ENCODE data around the gene BIRC6.

The BIRC6 gene

GRCh38 chr2:32375228-32375892 is 18.5 kb downstream of the BIRC6 start:
- DNase-seq, result no peak

GRCh38 chr2:32376756-32377155 is 19.9 kb downstream of the BIRC6 start:
- DNase-seq, result no peak

GRCh38 chr2:32377928-32378327 is 21.1 kb downstream of the BIRC6 start:
- DNase-seq, result no peak

DNA sequence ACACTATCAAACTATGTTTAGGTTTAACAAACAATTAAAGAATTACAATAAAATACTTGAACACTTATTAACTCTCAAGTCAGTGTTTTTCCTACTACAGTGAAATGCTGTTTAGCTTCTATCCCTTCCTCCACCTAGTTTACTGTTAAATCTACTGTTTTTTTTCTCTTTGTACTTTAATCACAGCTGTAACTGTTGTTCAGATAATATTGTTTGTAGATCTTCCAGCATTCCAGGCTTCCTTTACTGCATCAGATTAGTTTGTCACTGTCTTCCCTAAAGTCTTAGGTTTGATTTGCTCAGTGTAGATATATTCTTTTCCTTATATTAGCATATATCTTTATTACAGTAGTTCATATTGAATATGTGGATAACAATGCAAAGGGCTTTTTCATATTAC is 22.5 kb downstream of the BIRC6 start:
- DNase-seq, result no peak

GRCh38 chr2:32383858-32384257 is 27.0 kb downstream of the BIRC6 start:
- DNase-seq, result no peak

DNA sequence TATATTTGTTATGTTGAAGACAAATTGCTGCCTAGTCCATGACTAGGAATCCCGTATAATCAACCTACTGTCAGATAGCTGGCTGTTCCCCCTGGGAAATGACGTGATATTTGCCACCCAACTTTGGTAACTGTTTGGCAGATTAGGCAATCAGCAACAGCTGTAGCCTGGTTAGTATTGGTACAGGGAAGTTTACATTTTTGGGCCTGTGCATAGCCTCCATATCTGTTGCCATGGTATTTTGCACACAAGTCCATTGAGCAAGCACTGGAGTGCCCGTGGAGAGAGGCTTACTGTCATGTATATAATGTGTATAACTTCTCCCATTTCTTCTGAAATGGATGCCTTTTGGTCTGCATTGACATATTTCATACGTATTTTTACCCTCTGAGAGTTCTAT is 27.7 kb downstream of the BIRC6 start:
- DNase-seq, result no peak

- DNase-seq, result no peak
Observed at GRCh38 chr2:32386739-32387138, 29.9 kb downstream of the BIRC6 start.

DNA sequence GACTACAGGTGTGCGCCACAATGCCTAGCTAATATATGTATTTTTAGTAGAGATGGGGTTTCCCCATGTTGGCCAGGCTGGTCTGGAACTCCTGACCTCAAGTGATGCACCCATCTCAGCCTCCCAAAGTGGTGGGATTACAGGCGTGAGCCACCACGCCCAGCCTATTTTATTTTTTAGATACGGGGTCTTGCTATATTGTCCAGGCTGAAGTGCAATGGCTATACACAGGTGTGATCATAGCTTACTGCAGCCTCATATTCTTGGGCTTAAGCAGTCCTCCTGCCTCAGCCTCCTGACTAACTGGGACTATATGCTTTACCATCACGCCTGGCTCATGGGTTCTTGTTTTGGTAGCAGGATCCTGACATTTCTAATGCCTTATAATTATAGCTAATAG is 42.4 kb downstream of the BIRC6 start:
- no peak for DNase-seq

DNA sequence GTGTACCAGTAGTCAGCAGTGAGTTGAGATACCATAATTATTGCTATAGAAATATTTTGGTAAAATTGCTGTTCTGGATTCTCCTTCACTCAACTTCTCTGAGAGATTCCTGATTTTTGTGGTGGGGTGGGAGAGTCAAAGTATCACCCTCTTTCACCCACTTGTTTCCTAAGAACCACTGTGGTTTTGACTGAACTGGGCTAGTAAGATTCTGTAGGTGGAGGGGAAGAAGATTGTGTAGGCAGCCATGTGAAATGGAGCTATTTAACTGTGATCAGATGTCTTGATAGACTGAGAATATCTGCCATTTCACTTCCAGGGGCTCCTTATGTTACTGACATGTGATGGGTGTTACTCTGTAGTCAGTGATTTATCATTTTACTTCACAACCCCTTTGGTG is 45.3 kb downstream of the BIRC6 start:
- DNase-seq, result no peak

- no peak for DNase-seq
Observed at GRCh38 chr2:32403782-32404181, 47.0 kb downstream of the BIRC6 start.

DNA sequence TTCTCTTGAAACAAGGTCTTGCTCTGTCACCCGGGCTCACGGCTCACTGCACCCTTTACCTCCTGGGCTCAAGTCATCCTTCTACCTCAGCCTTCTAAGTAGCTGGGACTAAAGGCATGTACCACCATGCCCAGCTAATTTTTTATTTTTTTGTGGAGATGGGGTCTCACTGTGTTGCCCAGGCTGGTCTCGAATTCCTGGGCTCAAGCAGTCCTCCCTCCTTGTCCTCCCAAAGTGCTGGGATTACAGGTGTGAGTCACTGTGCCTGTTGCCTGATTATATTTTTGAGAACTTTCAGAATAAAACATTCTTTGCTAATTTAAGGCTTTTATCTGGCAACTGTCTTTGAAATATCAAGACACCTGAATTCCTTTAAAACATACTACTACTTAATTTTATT is 47.9 kb downstream of the BIRC6 start:
- DNase-seq, result no peak

GRCh38 chr2:32416519-32416918 is 59.7 kb downstream of the BIRC6 start:
- no peak for DNase-seq

DNA sequence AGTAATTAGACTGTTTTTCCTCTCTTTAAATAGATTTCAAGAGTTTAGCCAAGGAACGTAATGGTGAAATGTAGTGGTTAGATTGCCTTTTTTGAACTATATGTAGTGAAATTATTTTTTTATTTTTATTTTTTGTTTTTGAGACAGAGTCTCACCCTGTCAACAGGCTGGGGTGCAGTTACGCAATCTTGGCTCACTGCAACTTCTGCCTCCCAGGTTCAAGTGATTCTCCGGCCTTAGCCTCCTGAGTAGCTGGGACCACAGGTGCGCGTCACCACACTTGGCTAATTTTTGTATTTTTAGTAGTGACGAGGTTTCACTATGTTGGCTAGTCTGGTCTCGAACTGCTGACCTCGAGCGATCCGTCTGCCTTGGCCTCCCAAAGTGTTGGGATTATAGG is 60.8 kb downstream of the BIRC6 start:
- no peak for DNase-seq

- no peak for DNase-seq
Observed at GRCh38 chr2:32418778-32419177, 62.0 kb downstream of the BIRC6 start.

- no peak for DNase-seq
Observed at GRCh38 chr2:32422133-32422532, 65.3 kb downstream of the BIRC6 start.

- no peak for DNase-seq
Observed at GRCh38 chr2:32423536-32423935, 66.7 kb downstream of the BIRC6 start.

DNA sequence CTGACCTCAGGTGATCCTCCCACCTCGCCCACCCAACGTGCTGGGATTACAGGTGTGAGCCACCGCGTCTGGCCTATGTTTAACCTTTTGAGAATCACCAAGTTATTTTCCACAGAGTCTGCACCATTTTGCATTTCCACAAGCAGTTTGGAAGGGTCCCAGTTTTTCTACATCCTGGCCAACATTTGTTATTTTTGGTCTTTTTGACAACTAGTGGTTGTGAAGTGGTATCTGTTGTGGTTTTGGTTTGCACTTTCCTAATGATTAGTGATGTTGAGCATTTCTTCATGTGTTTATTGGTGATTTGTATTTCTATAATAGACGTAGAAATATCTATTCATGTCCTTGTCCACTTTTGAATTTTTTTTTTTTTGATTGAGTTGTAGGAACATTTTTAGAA is 67.9 kb downstream of the BIRC6 start:
- no peak for DNase-seq

DNA sequence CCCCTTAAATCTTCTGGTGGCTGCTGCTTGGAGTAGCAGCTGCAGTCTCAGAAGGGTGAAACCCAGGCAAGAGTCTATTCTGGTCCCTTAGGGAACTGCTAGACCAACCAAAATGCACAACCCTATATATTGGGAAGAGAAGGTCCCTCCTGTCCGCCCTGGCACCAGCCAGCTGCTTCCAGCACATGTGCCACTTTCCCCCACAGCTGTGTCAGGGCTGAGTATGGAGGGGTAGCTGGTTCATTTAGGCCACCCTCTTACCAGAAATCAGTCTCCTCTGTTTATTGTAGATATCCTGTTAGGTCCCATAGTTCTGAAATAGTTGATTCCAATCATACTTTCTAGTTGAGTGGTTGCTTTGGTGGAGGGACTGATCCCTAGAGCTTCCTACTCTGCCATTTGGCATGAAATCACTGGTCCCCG is 68.9 kb downstream of the BIRC6 start:
- no peak for DNase-seq

DNA sequence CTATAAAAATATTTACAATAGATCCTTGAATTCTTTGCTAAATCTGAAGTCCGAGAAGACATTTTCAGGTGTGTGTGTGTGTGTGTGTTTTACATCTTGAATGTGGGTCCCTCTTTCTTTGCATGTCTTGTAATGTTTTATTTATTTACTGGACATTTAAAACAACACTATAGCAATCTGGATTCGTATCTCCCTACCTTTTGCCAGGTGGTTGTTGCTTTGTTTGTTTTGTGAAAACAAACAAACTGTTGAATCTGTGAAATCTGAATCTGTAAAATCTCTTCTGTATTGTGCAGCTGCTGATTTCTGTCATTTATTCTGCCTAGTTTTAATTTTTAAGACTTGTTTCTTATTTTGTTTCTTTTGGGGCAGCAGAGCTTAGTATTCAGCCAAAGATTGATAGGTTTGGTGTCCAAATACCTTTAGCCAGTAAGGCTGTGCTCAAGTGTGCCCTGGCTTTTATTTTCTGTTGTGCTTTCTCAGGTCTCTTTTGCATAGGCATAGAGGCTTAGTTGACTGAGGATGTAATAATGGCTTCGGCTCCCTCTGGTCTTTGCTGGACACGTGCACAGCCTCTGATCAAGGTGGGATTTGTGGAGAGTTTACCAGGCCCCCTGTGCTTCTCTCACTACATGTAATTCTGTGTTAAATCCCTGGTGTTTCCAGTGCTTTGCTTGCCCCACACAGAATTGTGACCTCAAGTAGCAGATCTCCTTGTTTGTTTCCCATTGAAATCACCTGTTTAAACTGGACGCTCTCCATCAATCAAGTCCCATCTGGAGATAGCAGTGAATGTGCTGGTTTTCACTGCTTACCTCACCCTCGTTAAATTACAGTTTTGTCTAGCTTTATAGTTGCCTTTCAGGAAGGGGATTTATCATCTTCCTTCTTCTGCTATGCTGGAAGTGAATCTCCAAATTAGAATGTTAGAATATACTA is 71.1 kb downstream of the BIRC6 start:
- no peak for DNase-seq

DNA sequence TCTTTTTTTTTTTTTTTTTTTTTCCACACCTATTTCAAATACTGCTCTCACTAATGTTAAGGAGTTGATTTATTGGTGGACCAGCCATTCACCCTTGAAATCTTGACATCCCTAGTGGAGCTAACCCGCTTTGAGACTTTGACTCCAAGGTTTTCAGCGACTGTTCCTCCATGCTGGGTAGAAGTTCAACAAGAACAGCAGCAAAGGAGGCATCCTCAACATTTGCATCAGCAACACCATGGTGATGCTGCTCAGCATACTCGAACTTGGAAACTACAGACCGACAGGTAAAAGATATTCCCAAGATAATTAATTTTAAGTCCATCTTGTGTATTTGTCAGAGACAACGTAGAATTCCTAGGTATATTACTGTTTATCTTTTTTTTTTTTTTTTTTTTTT is 74.0 kb downstream of the BIRC6 start:
- DNase-seq, result no peak

- DNase-seq, result no peak
Observed at GRCh38 chr2:32436150-32436549, 79.3 kb downstream of the BIRC6 start.

GRCh38 chr2:32442020-32442467 is 85.2 kb downstream of the BIRC6 start:
- no peak for DNase-seq

- no peak for DNase-seq
Observed at GRCh38 chr2:32446369-32446768, 89.5 kb downstream of the BIRC6 start.

DNA sequence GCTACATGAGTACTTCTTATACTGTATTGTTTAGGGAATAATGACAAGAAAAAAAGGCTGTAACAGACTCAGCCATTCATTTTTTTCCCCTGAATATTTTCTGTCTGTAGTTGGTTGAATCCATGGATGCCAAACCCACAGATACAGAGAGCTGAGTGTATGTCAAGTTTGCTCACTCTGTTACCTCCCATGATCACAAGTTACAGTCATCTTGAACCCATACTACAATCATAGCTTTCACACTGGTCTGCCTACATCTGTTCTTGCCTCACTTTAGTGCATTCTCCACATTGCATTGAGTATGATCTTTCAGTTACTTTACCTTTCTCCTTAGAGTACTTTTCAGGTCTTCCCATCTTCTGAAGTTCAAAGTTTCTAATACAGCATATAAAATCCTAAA is 94.0 kb downstream of the BIRC6 start:
- DNase-seq, result no peak
